GM19328 (cell line): ENCODE measurements around the gene IGSF3.

Experiments
- ATAC-seq: cut with Tn5 transposase; IDR thresholded peaks from one replicate; pipeline ENCODE4 v1.9.1; 2021; ENCODE audit warnings: mild to moderate bottlenecking, moderate library complexity; ENCODE audit not compliant: unreplicated experiment

IGSF3 gene

DNA sequence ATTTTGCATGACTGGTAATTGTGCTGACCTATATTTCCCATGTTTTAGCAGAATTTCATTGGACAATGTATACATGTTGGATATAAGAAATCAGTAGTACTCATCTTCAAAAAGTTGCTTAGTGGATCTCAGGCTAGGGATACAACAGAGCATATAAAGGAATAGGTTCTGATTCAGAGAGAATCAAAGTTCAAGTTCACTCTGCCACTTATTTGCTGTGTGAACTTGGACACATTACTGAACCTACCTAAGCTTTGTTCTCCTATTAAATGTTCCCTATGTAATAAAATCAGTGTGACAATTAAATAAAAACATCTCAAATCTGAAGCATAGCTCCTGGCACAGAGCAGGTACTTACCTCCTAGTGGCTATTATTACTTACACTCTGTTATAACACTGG, 106.0 kb downstream of the IGSF3 start:
- no peak for ATAC-seq

DNA sequence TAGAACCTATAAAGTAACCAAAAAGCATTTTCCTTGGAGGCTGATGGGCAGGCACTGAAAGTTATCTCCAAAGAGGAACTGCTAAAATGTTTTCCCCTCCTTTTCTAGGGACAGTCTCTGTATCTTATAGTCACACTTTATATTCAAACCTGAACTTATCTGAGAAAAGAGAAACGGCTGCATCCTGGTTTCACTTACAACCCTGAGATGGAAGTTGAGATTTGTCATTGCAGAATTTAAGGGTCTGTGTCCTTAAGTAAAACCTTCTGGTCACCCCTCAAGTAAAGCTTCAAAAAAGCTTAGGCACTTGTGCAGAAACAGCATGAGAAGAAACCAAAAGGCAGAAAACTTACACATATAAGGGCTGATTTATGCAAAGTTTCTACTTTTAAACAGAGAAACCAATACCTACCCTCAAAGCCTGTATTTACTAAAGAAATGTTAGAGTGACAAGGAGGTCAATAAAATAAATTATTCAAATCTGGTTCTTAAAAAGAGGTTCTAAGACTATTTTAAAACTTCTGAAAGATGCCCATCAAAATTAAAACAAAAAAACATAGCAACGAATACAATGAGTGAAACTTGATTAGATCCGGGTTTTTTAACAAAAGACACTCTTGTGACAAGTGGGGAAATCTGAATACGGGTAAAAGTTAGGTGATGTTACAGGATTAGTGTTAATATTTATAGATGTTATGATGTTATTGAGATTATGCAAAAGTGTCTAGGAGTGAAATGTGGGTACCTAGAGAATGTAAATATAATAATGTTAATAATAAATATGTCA, 106.6 kb downstream of the IGSF3 start:
- no peak for ATAC-seq

DNA sequence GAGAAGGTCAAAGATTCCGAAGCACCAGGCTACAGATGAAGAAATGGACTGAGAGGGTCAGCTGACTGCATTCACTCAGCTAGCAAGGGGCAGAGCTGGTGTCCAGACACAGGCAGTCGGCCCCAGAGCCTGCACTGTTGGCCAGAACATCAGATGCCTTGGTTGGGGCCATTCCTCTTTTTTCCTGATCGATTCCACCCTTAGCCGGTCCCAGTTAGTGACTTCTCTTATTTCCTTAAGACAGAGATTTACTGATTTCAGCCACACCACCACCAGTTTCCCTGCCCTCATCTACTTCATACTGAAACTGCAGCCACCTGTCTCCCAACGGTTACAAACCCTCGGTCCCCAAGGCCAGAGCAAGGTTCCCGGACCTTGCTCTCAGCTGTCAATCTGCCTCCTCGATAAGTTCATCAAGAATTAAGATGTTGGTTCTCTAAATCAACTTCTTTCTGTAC, 108.2 kb downstream of the IGSF3 start:
- ATAC-seq: no peak

DNA sequence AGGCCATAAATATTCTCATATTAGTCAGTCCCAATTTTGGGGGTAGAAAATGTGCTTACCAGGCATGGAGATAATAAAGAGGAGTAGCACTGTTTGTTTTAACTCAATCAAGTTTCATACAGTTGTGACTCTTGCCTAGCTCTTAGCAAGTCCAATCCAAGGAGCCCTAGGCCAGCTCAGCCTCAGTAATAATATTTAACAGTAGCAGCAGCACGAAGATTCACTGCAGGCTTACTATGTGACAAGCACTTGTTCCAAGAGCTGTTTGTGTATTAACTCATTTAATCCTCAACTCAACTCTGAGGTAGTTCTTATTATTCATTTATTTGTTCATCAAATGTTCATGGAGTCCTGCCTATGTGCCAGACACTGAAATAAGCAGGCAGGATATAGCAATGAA, 109.0 kb downstream of the IGSF3 start:
- no peak for ATAC-seq

DNA sequence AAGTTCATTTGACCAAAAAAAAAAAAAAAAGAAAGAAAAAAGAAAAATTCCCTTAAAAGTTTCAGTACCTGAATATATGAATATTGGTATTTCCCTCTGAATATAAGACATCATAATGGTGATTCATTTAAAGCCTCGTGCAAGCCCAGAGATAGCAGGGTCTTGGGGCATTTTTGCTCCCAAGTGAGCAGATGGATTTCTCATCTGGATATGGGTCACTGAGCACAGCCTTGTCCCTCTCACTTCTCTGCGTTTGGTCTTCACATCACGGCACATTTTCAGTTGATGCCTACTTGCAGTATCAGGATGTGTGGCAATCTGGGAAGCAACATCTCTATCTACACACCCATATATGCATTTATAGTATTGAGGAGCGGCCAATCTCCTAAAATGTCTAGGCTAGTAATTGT, 109.4 kb downstream of the IGSF3 start:
- ATAC-seq: no peak

DNA sequence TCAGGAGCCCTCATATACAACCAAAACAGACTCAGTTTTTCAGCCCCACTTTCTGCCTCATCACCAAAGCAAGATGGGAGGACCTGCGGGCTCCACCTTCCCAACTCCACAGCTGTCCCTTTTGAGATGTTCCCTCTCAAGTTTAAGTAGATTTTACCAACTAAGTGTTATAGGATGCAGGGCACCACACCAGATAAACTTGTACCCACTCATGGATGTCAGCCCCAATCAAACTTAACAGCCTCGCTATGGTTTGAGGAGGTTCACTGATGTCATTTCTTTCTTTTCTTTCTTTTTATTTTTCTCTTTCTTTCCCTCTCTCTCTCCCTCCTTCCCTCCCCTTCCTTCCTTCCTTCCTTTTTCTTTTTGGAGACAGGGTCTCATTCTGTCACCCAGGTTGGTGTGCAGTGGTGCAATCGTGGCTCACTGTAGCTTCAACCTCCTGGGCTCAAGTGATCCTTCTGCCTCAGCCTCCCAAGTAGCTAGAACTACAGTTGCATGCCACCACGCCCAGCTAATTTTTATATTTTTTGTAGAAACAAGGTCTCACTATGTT, 110.1 kb downstream of the IGSF3 start:
- ATAC-seq: no peak

DNA sequence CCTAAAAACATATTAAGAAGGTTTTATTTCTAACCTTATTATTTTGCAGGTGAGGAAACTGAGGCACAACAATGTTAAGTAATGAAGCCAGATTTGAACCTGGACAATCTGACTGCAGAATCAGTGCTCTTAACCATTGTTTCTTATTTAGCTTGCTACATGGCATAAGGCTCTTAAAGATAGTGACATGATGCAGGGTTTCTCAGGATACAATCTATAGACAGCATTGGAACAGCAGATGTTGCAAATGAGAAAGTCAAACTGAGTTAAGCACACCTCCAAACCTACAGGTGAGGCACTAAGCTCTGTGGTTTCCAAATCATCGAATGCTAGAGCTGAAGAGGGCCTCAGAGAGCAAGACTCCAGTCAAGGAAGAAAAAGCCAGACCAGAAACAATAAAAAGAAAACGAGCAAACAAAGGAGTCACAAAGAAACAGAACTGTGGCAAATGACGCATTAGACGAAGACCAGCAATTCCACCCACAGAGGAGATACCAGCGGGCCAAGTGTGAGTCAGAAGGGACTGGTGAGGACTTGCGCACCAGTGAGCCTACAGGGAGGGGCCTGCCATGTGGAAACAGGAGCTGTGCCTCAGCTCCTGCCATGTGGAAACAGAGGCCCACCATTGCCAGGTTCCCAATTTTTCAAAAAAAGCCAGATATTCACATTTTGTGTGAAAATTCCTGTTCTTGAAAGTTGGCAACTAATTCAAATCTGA, 111.1 kb downstream of the IGSF3 start:
- ATAC-seq: peak; percentile 57

DNA sequence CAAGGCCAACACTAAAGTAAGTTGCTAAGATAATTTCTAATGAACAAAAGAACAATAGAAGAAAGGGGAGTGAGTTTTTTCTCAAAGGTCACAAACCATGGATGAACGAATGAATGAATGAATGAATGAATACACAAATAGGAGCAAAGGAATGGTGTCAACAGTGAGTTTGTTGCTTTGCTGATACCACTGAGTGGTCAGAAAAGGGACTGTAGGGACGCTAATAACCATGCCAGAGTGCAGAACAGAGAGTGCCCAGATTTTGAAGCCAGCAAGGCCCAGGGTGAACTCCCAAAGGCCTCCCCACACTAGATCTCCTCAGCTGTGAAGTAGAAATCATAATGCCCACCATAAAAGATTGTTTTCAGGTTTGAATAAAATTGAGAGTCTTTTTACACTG, 112.6 kb downstream of the IGSF3 start:
- ATAC-seq: no peak

DNA sequence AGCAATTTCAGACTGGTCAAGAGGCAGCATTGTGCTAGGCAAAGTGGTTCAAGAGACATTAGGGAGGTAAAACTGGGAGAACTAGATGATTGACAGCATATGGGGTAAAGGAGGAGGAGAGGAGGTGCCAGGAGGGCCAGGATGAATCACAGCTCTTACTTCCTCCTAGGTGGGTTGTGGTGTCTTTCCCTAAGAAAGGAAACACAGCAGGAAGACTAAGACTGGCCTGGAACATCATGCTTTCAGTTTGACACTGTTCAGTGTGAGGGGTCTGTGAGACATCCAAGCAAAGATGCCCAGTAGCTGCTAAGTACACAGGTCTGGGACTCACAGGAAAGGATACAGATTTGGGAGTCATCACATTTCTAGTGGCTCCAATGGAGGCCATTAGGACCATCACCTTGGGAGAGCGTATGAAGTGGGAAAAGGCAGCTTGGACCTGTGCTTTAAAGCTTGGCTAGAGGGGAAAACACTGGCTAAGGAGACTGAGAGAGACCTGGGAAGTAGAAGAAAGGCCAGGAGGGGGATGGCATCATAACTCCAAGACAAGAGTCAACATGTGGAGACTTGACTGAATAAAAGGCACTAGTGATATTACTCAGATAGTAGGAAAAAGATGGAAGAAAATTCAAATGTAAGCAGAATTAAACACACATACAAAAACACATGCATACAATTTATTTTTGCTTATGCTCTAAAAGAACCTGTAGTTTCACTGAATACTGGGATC, 114.0 kb downstream of the IGSF3 start:
- ATAC-seq: no peak

DNA sequence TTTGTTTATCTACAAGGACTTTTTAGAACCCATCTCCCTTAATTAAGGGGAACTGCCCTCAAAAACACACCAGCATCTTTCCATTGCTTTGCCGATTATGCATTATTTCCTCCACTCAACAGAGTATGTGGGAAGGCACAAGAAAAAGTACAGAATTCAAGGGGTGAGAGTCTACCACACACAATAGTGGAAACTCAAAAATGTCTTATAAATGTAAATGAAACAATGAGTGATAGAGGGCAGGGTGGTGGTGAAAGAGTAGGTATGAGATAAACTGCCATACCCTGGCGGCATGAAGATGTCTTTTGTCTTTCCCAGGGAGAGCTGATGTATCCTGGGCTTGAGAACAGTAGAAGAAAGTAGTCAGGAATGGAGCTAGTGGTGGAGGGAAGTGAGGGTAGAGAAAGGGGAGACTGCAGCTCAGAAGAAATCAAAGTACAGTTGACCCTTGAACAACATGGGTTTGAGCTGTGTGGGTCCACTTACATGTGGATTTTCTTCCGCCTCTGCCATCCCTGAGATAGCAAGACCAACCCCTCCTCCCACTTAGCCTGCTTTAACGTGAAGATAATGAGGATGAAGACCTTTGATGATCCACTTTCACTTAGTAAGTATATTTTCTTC, 121.1 kb downstream of the IGSF3 start:
- ATAC-seq: no peak

DNA sequence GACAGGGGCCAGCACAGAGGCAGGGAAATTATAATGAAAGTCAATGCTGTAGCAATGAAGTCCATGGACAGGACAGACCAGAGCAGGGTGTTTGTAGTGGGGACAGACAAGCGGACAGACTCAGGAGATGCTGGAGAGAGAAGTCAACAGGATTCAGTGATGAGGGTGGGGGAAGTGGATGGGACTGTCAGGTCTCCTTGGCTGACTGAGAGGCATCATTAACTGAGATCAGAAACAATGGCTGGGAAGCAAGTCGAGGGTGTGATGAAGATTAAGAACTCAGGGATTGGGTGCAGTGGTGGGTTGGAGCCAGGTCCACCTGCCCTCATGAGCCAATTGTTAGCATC, 122.2 kb downstream of the IGSF3 start:
- ATAC-seq: no peak

DNA sequence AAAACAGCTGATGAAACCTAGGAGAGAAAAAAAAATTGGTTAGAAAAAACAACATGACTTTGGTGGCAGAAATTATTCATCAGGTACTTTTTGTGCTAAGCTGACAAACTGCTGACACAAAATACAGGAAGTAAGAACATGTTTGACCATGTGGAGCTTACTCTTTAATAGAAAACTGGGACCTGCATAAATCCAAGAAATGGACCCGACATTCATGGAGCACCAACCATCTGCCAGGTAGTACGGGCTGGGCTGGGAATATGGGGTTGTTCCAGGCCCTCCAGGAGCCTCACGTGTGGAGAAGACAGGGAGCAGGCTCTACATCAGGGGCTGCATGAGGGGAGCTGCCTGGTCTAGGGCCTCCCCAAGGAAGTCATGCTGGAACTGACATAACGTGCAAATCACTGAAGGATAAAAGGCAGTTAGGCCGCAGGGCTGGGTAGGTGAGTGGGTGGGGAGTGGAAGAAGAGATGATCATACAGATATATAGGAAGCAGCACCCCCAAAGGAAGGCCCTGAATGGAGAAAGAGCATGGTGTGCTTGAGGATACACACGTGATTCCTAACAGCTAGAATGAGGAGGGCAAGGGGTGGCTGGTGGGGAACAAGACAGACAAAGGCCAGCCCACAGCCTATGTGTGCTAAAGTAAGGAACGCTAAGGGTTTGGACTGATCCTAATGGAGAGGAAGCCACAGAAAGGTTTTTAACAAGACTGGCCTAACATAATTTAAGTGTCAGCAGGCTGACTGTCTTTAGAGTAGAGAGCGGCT, 122.8 kb downstream of the IGSF3 start:
- ATAC-seq: peak; percentile 48

DNA sequence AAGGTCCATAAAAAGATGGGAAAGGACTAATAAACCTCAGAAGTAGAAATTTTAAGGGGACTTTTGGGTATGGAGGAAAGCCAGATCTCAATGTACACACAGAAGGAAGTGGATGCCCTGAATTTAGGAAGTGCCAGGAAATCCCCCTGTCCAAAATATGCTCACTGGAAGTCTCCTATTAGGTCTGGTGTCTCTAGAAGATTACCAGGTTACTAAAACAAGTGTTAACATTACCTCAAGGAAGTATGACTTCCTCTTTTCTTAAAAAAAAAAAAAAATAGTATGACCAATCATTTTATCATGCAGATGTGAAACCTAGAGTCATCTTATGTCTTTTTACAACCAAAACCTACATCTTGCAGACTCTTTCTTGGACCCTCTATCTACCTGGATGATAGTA, 127.4 kb downstream of the IGSF3 start:
- ATAC-seq: peak; percentile 40

DNA sequence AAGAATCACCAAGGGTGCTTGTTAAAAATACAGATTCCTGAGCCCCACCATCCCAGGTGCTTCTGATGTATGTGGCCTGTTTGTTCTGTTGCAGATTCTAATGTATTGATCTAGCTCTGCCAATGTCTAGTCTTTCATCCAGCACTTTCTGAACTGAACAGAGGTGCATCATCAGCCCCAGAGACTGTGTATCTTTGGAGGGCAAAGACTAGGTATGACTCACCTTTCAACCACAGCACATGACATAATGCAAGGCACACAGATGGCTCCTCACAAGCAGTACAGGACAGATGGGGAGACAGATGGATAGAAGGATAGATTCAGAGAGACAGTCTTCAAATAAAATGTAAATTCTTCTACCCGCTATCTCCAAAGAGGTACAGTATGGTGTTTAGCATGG, 129.0 kb downstream of the IGSF3 start:
- ATAC-seq: peak; percentile 61

DNA sequence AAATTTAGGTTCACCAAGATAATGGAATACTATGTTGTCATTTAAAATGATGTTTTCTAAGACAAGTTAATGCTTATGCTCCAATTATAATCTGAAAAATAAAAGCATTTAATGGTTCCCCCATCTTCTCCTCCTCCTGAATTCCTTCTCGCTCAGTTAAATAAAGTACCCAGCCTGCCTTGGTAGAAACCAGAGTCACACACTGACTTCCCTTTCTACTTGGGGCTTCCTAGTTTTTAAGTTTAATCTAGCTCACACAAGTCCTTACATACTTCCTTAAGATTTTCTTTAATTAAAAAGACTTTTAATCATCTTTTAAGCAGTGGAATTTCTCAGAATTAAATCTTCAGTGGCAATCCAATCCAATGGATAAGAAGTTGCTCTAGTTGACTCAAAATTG, 129.6 kb downstream of the IGSF3 start:
- no peak for ATAC-seq

DNA sequence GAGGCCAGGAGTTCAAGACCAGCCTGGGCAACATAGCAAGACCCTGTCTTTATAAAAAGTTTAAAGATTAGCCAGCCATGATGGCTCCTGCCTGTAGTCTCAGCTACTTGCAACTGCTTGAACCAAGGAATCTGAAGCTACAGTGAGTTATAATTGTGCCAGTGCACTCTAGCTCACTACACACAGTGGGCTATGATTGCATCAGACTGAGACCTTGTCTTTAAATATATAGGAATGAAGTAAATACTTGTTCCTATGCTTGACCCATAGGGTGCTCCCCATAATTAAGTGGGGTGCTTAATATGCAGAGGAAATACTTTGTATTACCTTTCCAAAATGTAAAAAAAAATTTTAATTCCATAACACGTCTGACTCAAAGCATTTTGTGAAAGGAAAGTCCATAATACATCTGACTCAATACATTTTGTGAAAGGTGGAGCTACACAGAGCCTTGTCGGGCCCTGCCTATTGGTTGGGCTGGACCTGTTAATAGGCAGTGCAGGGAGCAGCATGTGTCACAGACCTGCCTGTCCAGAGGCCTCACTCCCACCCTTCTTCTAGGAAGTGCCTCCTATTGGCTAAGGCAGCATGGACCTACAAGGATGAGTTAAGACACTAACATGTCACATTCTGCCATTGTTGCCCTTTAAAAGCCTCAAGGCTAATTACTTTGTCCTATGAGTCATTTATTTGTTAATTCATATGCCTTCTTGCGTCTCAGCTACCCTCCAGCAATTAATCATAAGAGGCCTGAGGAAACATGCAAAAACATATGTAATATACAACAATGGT, 130.3 kb downstream of the IGSF3 start:
- ATAC-seq: no peak

DNA sequence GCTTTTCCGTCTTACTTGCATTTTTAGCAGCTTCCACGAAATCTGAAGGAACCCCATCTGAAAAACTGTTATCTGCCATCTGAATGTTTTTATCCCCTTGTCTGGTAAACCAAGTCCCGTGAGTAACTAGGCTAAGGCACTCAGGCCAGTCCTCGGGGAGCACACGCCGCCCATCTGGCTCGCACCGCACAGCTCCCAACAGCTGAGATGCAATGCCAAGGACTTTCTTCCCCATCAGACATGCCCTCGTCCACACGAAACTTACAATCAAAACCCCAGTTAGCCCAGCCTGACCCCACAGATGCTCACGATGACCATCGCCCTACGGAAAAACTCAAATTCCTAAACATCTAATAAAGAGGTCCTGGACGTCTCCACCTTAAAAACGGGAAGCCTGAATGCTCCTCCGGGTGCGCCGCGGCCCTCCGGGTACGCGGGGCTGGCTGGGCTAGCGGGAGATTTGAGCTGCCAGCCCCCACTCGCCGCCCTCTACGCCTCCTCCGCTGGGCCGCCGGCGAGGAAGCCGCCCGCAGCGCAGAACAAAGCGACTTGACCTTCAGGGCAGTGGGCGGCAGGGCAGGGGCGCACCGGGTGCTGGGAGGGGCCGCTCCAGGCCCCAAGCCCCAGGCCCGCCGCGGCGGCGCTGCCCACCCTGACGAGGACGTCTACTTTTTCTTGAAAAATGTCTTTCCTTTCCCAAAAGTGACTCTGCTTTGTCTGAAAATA, 133.4 kb downstream of the IGSF3 start:
- ATAC-seq: no peak

DNA sequence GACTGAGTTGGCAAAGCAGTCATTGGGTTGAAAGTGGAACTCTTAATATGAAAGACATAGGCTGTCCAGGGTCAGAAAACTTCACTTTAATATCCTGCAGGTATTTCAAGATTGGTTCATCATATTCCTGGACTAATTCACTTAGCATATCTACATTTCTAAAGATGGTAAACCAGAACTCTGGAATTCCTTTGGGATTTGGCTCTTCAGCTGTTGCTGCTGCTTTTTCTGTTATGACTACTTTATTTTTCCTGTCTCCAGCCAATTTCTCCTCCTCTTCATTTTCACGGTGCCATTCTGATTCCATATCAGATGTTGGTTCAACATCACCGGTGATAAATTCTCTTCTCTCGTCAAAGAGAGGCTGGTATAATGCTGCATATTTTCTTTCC, 134.1 kb downstream of the IGSF3 start:
- ATAC-seq: no peak
